KG1 (cell line): ENCODE measurements around the gene ADCY10.

Experiments used
- DNase-seq: peaks from one replicate; lab custom pipeline; 2025; lab: John Stamatoyannopoulos, UW

Gene ADCY10

GRCh38 chr1:167776151-167776550 is 137.8 kb downstream of the ADCY10 start:
- DNase-seq = no peak

GRCh38 chr1:167775178-167775577 is 138.8 kb downstream of the ADCY10 start:
- no peak for DNase-seq

- DNase-seq = no peak
Observed at GRCh38 chr1:167774710-167775109, 139.2 kb downstream of the ADCY10 start.

- DNase-seq = no peak
Observed at GRCh38 chr1:167773516-167773915, 140.4 kb downstream of the ADCY10 start.

- no peak for DNase-seq
Observed at GRCh38 chr1:167772436-167772835, 141.5 kb downstream of the ADCY10 start.

GRCh38 chr1:167770127-167770526 is 143.8 kb downstream of the ADCY10 start:
- no peak for DNase-seq

GRCh38 chr1:167767761-167768160 is 146.2 kb downstream of the ADCY10 start:
- DNase-seq = no peak

- DNase-seq = no peak
Observed at GRCh38 chr1:167766538-167766937, 147.4 kb downstream of the ADCY10 start.

GRCh38 chr1:167765496-167765895 is 148.4 kb downstream of the ADCY10 start:
- no peak for DNase-seq

GRCh38 chr1:167764458-167765330 is 149.2 kb downstream of the ADCY10 start:
- DNase-seq = no peak

GRCh38 chr1:167763525-167764220 is 150.3 kb downstream of the ADCY10 start:
- no peak for DNase-seq

GRCh38 chr1:167762061-167762746 is 151.7 kb downstream of the ADCY10 start:
- DNase-seq = no peak

- DNase-seq = no peak
Observed at GRCh38 chr1:167761400-167761799, 152.5 kb downstream of the ADCY10 start.
